Right atrium auricular region (tissue), 2 donors: Measurements from ENCODE around the gene CMSS1. TPM values are rescaled to one million over a fixed set of nuclear protein-coding genes. Genes with fewer than 3 reads are reported as not detected.

Source experiments
- DNase-seq: peaks from one replicate; pipeline ENCODE4 v3.0.0-alpha.2; 2019; ENCODE audit warnings: low spot score
- H3K27ac ChIP-seq, 2 donors: fragments of 200-600 bp; sonication (generic); 1 replicate in 1 of 2; 2 replicates in 1 of 2; pipeline ENCODE4 v1.5.1; 2016 to 2019
- H3K27me3 ChIP-seq, 2 donors: fragments of 200-600 bp; sonication (generic); one replicate each; pipeline versions ENCODE4 v1.5.1 to v1.6.0; 2017 to 2019
- H3K36me3 ChIP-seq: fragments of 200-600 bp; sonication (generic); one replicate; pipeline ENCODE4 v1.5.1; 2016
- H3K4me1 ChIP-seq, 2 donors: fragments of 200-600 bp; sonication (generic); one replicate each; pipeline versions ENCODE4 v1.5.1 to v1.6.0; 2017 to 2019
- H3K4me3 ChIP-seq, 2 donors: fragments of 200-600 bp; sonication (generic); 1 replicate in 1 of 2; 2 replicates in 1 of 2; pipeline ENCODE4 v1.5.1; 2017 to 2019; ENCODE audit warnings: mild to moderate bottlenecking in 1 of 2, moderate library complexity in 1 of 2
- H3K9me3 ChIP-seq, 2 donors: fragments of 200-600 bp; sonication (generic); one replicate each; pipeline ENCODE4 v1.5.1; 2019
- CTCF ChIP-seq, 2 donors: fragments of 200-600 bp; sonication (generic); IDR thresholded peaks; one replicate each; pipeline ENCODE4 v1.5.1; 2019; ENCODE audit warnings: antibody characterized with exemption in 2 of 2
- total RNA-seq, 2 donors: library from RNA; depleted of rRNA; stranded (reverse); fragments of >200 nt; gene quantifications; one replicate each; pipeline ENCODE4 v1.1.0, GENCODE V29; 2016

The CMSS1 gene
- total RNA-seq, 2 donors from 2014 or later = 5.7 to 17.7 TPM

- DNase-seq = no peak
- Histone ChIP-seq H3K4me1 (peaks cover 0 to 69% of the 10 kb centered on the region in 2 donors), H3K27me3 (no peaks in the 10 kb centered on the region), H3K27ac (peak overlapping the region; percentile 41 to 46), H3K9me3 (no peaks in the 10 kb centered on the region), H3K4me3 (no peak overlapping the region), H3K36me3 (no peaks in the 10 kb centered on the region)
- TF ChIP-seq CTCF (IDR thresholded peaks at IDR 0.05) = no peak
Observed at GRCh38 chr3:100005665-100006393, 188.2 kb downstream of the CMSS1 start.

- DNase-seq = no peak
- Histone ChIP-seq H3K27ac (peak overlapping the region in 1 of 2 donors; percentile 41), H3K4me3 (no peak overlapping the region), H3K9me3 (no peaks in the 10 kb centered on the region), H3K4me1 (peaks cover 0 to 69% of the 10 kb centered on the region in 2 donors), H3K36me3 (no peaks in the 10 kb centered on the region), H3K27me3 (no peaks in the 10 kb centered on the region)
- peak in 1 of 2 donors; percentile 33 for TF ChIP-seq CTCF (IDR thresholded peaks at IDR 0.05)
Observed at GRCh38 chr3:100006570-100007271, 189.1 kb downstream of the CMSS1 start.

- no peaks in the 10 kb centered on the region for H3K36me3 ChIP-seq
- no peaks in the 10 kb centered on the region for H3K27me3 ChIP-seq
- peak overlapping the region; percentile 21 to 41 for H3K27ac ChIP-seq
- H3K4me3 ChIP-seq = no peak overlapping the region
- no peak for DNase-seq
- H3K9me3 ChIP-seq = no peaks in the 10 kb centered on the region
- H3K4me1 ChIP-seq = peaks cover 0 to 69% of the 10 kb centered on the region in 2 donors
- no peak for TF ChIP-seq CTCF (IDR thresholded peaks at IDR 0.05)
Observed at GRCh38 chr3:100007313-100007712, 189.7 kb downstream of the CMSS1 start.

- TF ChIP-seq CTCF (IDR thresholded peaks at IDR 0.05) = no peak
- Histone ChIP-seq H3K4me1 (peaks cover 0 to 60% of the 10 kb centered on the region in 2 donors), H3K27me3 (no peaks in the 10 kb centered on the region), H3K27ac (peak overlapping the region; percentile 21 to 41), H3K4me3 (no peak overlapping the region), H3K9me3 (no peaks in the 10 kb centered on the region), H3K36me3 (no peaks in the 10 kb centered on the region)
- no peak for DNase-seq
Observed at GRCh38 chr3:100008081-100008698, 190.5 kb downstream of the CMSS1 start.

GRCh38 chr3:100009276-100010086 is 191.8 kb downstream of the CMSS1 start:
- H3K4me1 ChIP-seq = peaks cover 0 to 56% of the 10 kb centered on the region in 2 donors

More at GRCh38 chr3:100009276-100010086, 191.8 kb downstream of the CMSS1 start:
- Histone ChIP-seq H3K27ac (peak overlapping the region in 1 of 2 donors; percentile 24), H3K9me3 (no peaks in the 10 kb centered on the region), H3K4me3 (no peak overlapping the region), H3K36me3 (no peaks in the 10 kb centered on the region), H3K27me3 (no peaks in the 10 kb centered on the region)
- DNase-seq = no peak
- TF ChIP-seq CTCF (IDR thresholded peaks at IDR 0.05) = no peak
